Esophagus muscularis mucosa (tissue), 4 donors: ENCODE results near the gene SERINC5.
"Not testable (repeated sequence)": the region's sequence is repeated elsewhere in the genome, so short reads cannot be mapped to it uniquely, and the experiment has no call there.

ENCODE experiments used
- EP300 ChIP-seq: sonication (generic); formaldehyde crosslinking; IDR thresholded peaks from one replicate; pipeline ENCODE4 v1.6.1; 2017; ENCODE audit warnings: antibody characterized with exemption
- POLR2A ChIP-seq: fragments of 450-650 bp; IDR thresholded peaks from one replicate; pipeline ENCODE4 v1.6.1; 2017; ENCODE audit warnings: antibody characterized with exemption, moderate library complexity, mild to moderate bottlenecking, low read depth
- TF ChIP-seq, protein P1 (sequence below), 3 experiments: fragments of 200-600 bp in 2 of 3; fragments of 450-650 bp in 1 of 3; sonication (generic) in 2 of 3; IDR thresholded peaks; one replicate each; pipeline ENCODE4 v1.5.1; 2017 to 2019; ENCODE audit warnings: antibody characterized with exemption in 3 of 3, mild to moderate bottlenecking in 2 of 3, moderate library complexity in 1 of 3

DNA sequence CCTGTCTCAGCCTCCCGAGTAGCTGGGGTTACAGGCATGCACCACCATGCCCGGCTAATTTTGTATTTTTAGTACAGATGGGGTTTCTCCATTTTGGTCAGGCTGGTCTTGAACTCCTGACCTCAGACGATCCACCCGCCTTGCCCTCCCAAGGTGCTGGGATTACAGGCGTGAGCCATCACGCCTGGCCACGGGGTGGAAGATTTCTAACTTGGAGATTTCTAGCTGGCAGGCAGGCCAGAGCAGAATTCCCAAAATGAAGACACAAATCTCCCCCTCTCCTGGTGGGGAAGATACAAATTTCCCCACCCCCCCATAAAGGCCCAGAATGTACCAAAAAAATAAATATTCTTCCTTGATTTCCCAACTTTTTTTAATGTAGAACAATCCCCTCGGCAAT lies 101.6 kb downstream of the SERINC5 start:
- TF ChIP-seq, protein P1, sequence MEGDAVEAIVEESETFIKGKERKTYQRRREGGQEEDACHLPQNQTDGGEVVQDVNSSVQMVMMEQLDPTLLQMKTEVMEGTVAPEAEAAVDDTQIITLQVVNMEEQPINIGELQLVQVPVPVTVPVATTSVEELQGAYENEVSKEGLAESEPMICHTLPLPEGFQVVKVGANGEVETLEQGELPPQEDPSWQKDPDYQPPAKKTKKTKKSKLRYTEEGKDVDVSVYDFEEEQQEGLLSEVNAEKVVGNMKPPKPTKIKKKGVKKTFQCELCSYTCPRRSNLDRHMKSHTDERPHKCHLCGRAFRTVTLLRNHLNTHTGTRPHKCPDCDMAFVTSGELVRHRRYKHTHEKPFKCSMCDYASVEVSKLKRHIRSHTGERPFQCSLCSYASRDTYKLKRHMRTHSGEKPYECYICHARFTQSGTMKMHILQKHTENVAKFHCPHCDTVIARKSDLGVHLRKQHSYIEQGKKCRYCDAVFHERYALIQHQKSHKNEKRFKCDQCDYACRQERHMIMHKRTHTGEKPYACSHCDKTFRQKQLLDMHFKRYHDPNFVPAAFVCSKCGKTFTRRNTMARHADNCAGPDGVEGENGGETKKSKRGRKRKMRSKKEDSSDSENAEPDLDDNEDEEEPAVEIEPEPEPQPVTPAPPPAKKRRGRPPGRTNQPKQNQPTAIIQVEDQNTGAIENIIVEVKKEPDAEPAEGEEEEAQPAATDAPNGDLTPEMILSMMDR (IDR thresholded peaks at IDR 0.05): not testable (repeated sequence)
- not testable (repeated sequence) for TF ChIP-seq EP300, POLR2A
